Activated CD4-positive, alpha-beta memory T cell treated with anti-CD3 and anti-CD28 coated beads for 36 hours (primary cell): ENCODE measurements around the gene UFSP2. TPM values are rescaled to one million over a fixed set of nuclear protein-coding genes. Genes with fewer than 3 reads are reported as not detected.

Source experiments
- CTCF ChIA-PET: fragments of 350-600 bp; sonication (Branson Sonifier 250); formaldehyde crosslinking; loops from one replicate; lab custom pipeline; 2021; ENCODE audit warnings: antibody characterized with exemption, inconsistent platforms; lab: Charles Lee
- POLR2A ChIA-PET: fragments of 350-600 bp; sonication (Branson Sonifier 250); formaldehyde crosslinking; loops from one replicate; lab custom pipeline; 2021; ENCODE audit warnings: antibody characterized with exemption; lab: Charles Lee
- DNase-seq: peaks from one replicate; pipeline ENCODE4 v3.0.0-alpha.2; 2020
- H3K27ac Mint-ChIP-seq: one replicate; pipeline ENCODE4 v1.8.0; 2021; ENCODE audit warnings: mixed read lengths
- H3K27me3 Mint-ChIP-seq: one replicate; pipeline ENCODE4 v1.8.0; 2021; ENCODE audit warnings: mixed read lengths
- H3K36me3 Mint-ChIP-seq: one replicate; pipeline ENCODE4 v1.8.0; 2021; ENCODE audit warnings: mixed read lengths
- H3K4me1 Mint-ChIP-seq: one replicate; pipeline ENCODE4 v1.8.0; 2021; ENCODE audit warnings: low read depth, mixed read lengths
- H3K4me3 Mint-ChIP-seq: one replicate; pipeline ENCODE4 v1.8.0; 2021; ENCODE audit warnings: mild to moderate bottlenecking, mixed read lengths
- H3K9me3 Mint-ChIP-seq: one replicate; pipeline ENCODE4 v1.8.0; 2021; ENCODE audit warnings: mixed read lengths
- intact Hi-C: fragments of 100-400 bp; cut with micrococcal nuclease; formaldehyde crosslinking; loops from one replicate; pipeline ENCODE4 v1.15.1; 2023
- total RNA-seq, 2 experiments: library from RNA; stranded (reverse); gene quantifications; one replicate each; pipeline ENCODE4 v1.2.3, GENCODE V29; 2021

Gene UFSP2, protein sequence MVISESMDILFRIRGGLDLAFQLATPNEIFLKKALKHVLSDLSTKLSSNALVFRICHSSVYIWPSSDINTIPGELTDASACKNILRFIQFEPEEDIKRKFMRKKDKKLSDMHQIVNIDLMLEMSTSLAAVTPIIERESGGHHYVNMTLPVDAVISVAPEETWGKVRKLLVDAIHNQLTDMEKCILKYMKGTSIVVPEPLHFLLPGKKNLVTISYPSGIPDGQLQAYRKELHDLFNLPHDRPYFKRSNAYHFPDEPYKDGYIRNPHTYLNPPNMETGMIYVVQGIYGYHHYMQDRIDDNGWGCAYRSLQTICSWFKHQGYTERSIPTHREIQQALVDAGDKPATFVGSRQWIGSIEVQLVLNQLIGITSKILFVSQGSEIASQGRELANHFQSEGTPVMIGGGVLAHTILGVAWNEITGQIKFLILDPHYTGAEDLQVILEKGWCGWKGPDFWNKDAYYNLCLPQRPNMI
- 10 to 100 TPM; 28.3 to 33.0 TPM for total RNA-seq

GRCh38 chr4:185425647-185426352, at the start of gene UFSP2:
Gene UFSP2 (minus strand): TSS chr4:185425964. CDS start chr4:185425868, 96 bp downstream.
- H3K27me3 Mint-ChIP-seq, result no peaks in the 10 kb centered on the region
- ChIA-PET CTCF (interaction anchor here (0.8 to 1.6 kb wide), 8 partner anchors 20 to 776 kb away, joined by 3 to 6 read pairs (median 3); partner anchors contain the start of gene LRP2BP), POLR2A (interaction anchor here (0.5 to 2.7 kb wide), 4 partner anchors 23 to 282 kb away, joined by 3 to 12 read pairs (median 3); partner anchors contain the start of genes ANKRD37, LRP2BP and SLC25A4)
- intact Hi-C loops, result loop anchor here (1.0 to 5.0 kb wide), 4 partner anchors 29 to 777 kb away; partner anchors contain the start of genes ANKRD37 and CCDC110
- peaks cover 9% of the 10 kb centered on the region for H3K36me3 Mint-ChIP-seq
- peaks cover 23% of the 10 kb centered on the region for H3K4me1 Mint-ChIP-seq
- H3K9me3 Mint-ChIP-seq, result no peaks in the 10 kb centered on the region
- peak within 1 kb of the TSS; percentile 83 for H3K4me3 Mint-ChIP-seq
- H3K27ac Mint-ChIP-seq, result peak within 1 kb of the TSS; percentile 97
- DNase-seq, result peak; percentile 90

GRCh38 chr4:185473247-185473646, 47.5 kb upstream of the UFSP2 start:
- intact Hi-C loops, result loop anchor here (5.0 to 10.0 kb wide), 2 partner anchors 221 to 1968 kb away; partner anchors contain the start of gene ING2
- no peak for DNase-seq
- peaks cover 4% of the 10 kb centered on the region for H3K4me1 Mint-ChIP-seq
- H3K27ac Mint-ChIP-seq, result no peak overlapping the region
- no peak overlapping the region for H3K4me3 Mint-ChIP-seq
- POLR2A ChIA-PET, result no interaction called here
- no peaks in the 10 kb centered on the region for H3K36me3 Mint-ChIP-seq
- peaks cover 20% of the 10 kb centered on the region for H3K27me3 Mint-ChIP-seq
- CTCF ChIA-PET, result interaction anchor here (1.0 to 1.1 kb wide), 2 partner anchors 124 to 564 kb away, joined by 3 read pairs; no protein-coding TSS in a partner anchor
- H3K9me3 Mint-ChIP-seq, result no peaks in the 10 kb centered on the region

DNA sequence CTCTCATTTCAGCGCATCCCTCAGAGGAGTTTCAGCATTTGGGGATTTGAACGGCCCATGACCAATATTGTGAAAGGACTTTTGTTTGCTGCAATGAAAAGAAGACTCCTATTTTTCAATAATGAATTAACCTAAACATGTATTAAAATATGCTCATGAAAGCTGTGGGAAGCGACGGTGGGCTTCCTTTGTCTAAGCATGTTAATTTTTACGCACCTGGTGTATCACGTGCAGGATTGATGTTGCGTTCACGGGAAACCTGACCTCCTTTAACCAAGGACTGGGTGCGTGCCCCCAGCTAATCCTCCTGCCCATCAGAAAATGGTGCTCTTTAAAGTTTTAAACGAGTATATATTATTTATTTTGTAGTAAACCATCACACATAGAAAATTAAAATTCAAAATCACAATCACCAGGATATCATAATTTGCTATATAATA, 46.4 kb upstream of the UFSP2 start:
- Mint-ChIP-seq H3K4me3 (peak overlapping the region; percentile 77), H3K36me3 (no peaks in the 10 kb centered on the region), H3K4me1 (peaks cover 4% of the 10 kb centered on the region), H3K27me3 (peaks cover 14% of the 10 kb centered on the region), H3K27ac (no peak overlapping the region), H3K9me3 (no peaks in the 10 kb centered on the region)
- CTCF ChIA-PET, result interaction anchor here (0.5 to 0.8 kb wide), 3 partner anchors 42 to 261 kb away, joined by 3 to 4 read pairs (median 3); no protein-coding TSS in a partner anchor
- no peak for DNase-seq
- POLR2A ChIA-PET, result no interaction called here
- intact Hi-C loops, result loop anchor here (5.0 to 10.0 kb wide), 2 partner anchors 220 to 1967 kb away; partner anchors contain the start of gene ING2

DNA sequence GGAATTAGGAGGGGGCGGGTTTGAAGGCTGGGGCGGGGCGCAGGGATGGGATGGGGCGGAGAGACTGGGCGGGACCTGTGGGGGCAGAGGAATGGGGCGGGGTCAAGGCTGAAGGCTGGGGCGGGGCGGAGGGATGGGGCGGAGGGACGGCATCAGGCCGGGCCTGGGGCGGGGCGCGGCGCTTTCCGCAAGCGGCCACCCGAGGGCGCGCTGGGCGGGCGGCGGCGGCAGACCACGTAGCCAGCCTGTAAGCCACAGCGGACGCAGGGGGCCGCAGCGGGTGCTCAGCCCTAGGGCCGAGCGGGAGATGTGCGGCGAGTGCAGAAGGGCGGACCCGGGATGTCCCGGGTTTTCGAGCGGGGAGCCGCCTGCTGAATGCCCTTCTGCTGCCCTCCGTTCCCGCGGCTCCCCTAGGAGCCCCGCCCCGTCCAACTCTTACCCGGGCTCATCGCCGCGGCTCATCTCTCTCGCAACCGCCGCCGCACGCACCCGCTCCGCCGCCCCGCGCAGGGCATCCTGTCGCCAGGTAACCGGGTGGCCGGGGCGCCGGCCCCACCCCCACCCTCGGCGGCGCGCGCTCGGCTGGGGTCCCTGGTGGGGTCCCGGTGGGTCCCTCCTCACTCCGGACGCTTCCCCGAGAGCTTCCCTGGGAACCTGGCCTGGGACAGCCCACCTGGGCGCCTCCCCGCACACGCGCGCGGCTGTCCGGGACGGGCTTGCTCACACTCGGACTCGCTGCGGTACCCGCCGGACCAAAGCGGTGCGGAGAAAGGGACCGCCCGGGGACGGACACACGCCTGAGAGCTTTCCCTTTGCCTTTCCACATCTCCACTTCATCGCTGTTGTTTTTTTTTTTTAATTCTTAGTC, 45.7 kb upstream of the UFSP2 start, which contains the start of gene CCDC110:
CCDC110 (minus strand) TSS at position 499 of the 868 bp plus-strand sequence; CDS start at position 449, 50 bp downstream.
- ChIA-PET CTCF (interaction anchor here (0.5 to 0.8 kb wide), 3 partner anchors 42 to 260 kb away, joined by 3 to 4 read pairs (median 3); no protein-coding TSS in a partner anchor), POLR2A (no interaction called here)
- H3K27me3 Mint-ChIP-seq, result peaks cover 9% of the 10 kb centered on the region
- H3K36me3 Mint-ChIP-seq, result no peaks in the 10 kb centered on the region
- no peak within 1 kb of the TSS for H3K27ac Mint-ChIP-seq
- no peaks in the 10 kb centered on the region for H3K9me3 Mint-ChIP-seq
- peaks cover 4% of the 10 kb centered on the region for H3K4me1 Mint-ChIP-seq
- intact Hi-C loops, result loop anchor here (1.0 to 10.0 kb wide), 9 partner anchors 46 to 1967 kb away; partner anchors contain the start of genes ANKRD37, CYP4V2, ING2 and SNX25
- H3K4me3 Mint-ChIP-seq, result peak within 1 kb of the TSS; percentile 77
- DNase-seq, result peak; percentile 94

DNA sequence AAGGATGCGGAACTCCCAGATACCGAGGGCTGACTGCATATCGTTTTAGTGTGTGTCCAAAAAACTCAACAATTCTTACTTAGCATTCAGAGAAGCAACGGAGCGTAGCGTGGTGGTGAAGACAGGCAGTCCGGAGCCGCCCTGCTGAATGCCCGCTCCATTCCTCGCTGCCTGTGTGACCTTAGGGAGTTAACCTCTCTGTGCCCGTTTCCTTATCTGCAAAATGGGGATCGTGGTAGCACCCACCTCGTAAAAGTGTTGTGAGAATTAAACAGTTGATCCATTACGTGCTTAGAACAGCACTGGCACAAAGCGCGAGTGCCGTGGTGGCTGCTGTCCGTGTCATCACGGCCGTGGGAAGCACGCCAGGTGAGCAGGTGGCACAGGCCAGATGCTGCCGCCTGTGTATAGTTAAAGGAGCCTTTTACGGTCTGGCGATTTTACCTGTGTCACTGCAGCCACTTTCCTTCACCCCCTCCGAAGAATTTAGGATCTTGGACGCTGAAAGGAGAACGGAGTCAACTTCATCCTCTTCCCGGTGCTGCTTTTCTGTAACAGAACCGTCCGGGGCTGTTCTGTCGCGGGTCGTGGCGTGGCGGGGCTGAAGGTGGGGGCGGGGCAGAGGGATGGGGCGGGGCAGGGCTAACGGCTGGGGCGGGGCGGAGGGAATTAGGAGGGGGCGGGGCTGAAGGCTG, 44.9 kb upstream of the UFSP2 start:
- peaks cover 9% of the 10 kb centered on the region for H3K27me3 Mint-ChIP-seq
- no peak overlapping the region for H3K27ac Mint-ChIP-seq
- DNase-seq, result peak; percentile 56
- intact Hi-C loops, result loop anchor here (1.0 to 10.0 kb wide), 9 partner anchors 45 to 1966 kb away; partner anchors contain the start of genes ANKRD37, CYP4V2, ING2 and SNX25
- H3K4me1 Mint-ChIP-seq, result peaks cover 4% of the 10 kb centered on the region
- CTCF ChIA-PET, result interaction anchor here (1.2 kb wide), 1 partner anchor 127 kb away, joined by 3 read pairs; no protein-coding TSS in a partner anchor
- peak overlapping the region; percentile 76 for H3K4me3 Mint-ChIP-seq
- POLR2A ChIA-PET, result no interaction called here
- no peaks in the 10 kb centered on the region for H3K36me3 Mint-ChIP-seq
- no peaks in the 10 kb centered on the region for H3K9me3 Mint-ChIP-seq

- H3K27me3 Mint-ChIP-seq, result peaks cover 9% of the 10 kb centered on the region
- ChIA-PET POLR2A (interaction anchor here (0.7 kb wide), 1 partner anchor 43 kb away, joined by 3 read pairs; a partner anchor contains a TSS), CTCF (interaction anchor here (1.2 kb wide), 1 partner anchor 128 kb away, joined by 3 read pairs; no protein-coding TSS in a partner anchor)
- no peaks in the 10 kb centered on the region for H3K36me3 Mint-ChIP-seq
- peaks cover 4% of the 10 kb centered on the region for H3K4me1 Mint-ChIP-seq
- no peak for DNase-seq
- no peak overlapping the region for H3K4me3 Mint-ChIP-seq
- H3K9me3 Mint-ChIP-seq, result no peaks in the 10 kb centered on the region
- no peak overlapping the region for H3K27ac Mint-ChIP-seq
- intact Hi-C loops, result loop anchor here (2.0 to 10.0 kb wide), 4 partner anchors 117 to 1965 kb away; partner anchors contain the start of genes CYP4V2 and ING2
Measured at GRCh38 chr4:185469580-185470154, 43.9 kb upstream of the UFSP2 start.

DNA sequence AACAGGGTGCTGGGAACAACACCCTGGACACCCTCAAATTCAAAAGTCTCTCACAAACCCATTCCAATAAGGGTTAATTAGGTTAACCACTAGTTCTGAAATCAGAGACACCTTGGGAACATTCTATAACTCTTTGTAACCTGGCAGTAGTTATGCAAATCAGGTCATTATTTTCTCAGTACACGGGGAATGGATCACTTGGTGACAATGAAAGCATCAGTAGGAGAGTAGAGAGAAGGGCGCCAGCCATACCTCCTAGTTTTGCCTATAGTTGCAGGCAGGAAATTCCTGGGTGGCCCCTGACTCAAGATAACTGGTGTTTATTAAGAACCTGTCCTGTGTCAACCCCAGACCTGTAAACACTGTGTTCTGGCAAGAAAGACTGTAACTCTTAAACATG, 43.2 kb upstream of the UFSP2 start:
- CTCF ChIA-PET, result no interaction called here
- H3K27me3 Mint-ChIP-seq, result peaks cover 8% of the 10 kb centered on the region

GRCh38 chr4:185467991-185468390, 42.2 kb upstream of the UFSP2 start:
- peaks cover 7% of the 10 kb centered on the region for H3K27me3 Mint-ChIP-seq
- H3K4me1 Mint-ChIP-seq, result peaks cover 4% of the 10 kb centered on the region
- intact Hi-C loops, result no loop called here
- DNase-seq, result no peak
- CTCF ChIA-PET, result no interaction called here
- POLR2A ChIA-PET, result interaction anchor here (0.9 kb wide), 1 partner anchor 75 kb away, joined by 3 read pairs; no protein-coding TSS in a partner anchor
- no peaks in the 10 kb centered on the region for H3K36me3 Mint-ChIP-seq
- H3K27ac Mint-ChIP-seq, result no peak overlapping the region
- no peaks in the 10 kb centered on the region for H3K9me3 Mint-ChIP-seq
- no peak overlapping the region for H3K4me3 Mint-ChIP-seq

More for the DNA sequence above, 43.2 kb upstream of the UFSP2 start:
- Mint-ChIP-seq H3K27ac (no peak overlapping the region), H3K36me3 (no peaks in the 10 kb centered on the region), H3K4me3 (no peak overlapping the region), H3K9me3 (no peaks in the 10 kb centered on the region), H3K4me1 (peaks cover 4% of the 10 kb centered on the region)
- POLR2A ChIA-PET, result interaction anchor here (0.7 kb wide), 1 partner anchor 43 kb away, joined by 3 read pairs; a partner anchor contains a TSS
- no peak for DNase-seq
- intact Hi-C loops, result no loop called here

GRCh38 chr4:185467101-185467500, 41.3 kb upstream of the UFSP2 start:
- POLR2A ChIA-PET, result no interaction called here
- H3K27me3 Mint-ChIP-seq, result peaks cover 7% of the 10 kb centered on the region

GRCh38 chr4:185465707-185466106, 39.9 kb upstream of the UFSP2 start:
- no peak for DNase-seq
- Mint-ChIP-seq H3K4me3 (no peak overlapping the region), H3K36me3 (no peaks in the 10 kb centered on the region), H3K4me1 (peaks cover 4% of the 10 kb centered on the region), H3K9me3 (no peaks in the 10 kb centered on the region), H3K27ac (no peak overlapping the region), H3K27me3 (peaks cover 8% of the 10 kb centered on the region)
- ChIA-PET POLR2A (no interaction called here), CTCF (no interaction called here)
- intact Hi-C loops, result no loop called here

More at GRCh38 chr4:185467101-185467500, 41.3 kb upstream of the UFSP2 start:
- Mint-ChIP-seq H3K9me3 (no peaks in the 10 kb centered on the region), H3K36me3 (no peaks in the 10 kb centered on the region), H3K4me1 (peaks cover 4% of the 10 kb centered on the region), H3K4me3 (no peak overlapping the region), H3K27ac (no peak overlapping the region)
- DNase-seq, result no peak
- intact Hi-C loops, result no loop called here
- CTCF ChIA-PET, result no interaction called here
